Liver (tissue), 9 donors: Measurements from ENCODE around the gene SPTBN5. TPM values are rescaled to one million over a fixed set of nuclear protein-coding genes. Genes with fewer than 3 reads are reported as not detected.

ENCODE experiments used
- DNase-seq: peaks from one replicate; pipeline ENCODE4 v3.0.0-alpha.2; 2017; ENCODE audit warnings: low spot score
- H3K27ac ChIP-seq, 2 donors: one replicate each; pipeline ENCODE4 v1.7.0; 2013; ENCODE audit warnings: inconsistent platforms in 2 of 2, low read length in 2 of 2, control low read depth in 1 of 2, low read depth in 1 of 2, mild to moderate bottlenecking in 1 of 2
- H3K27me3 ChIP-seq, 4 donors: one replicate each; pipeline versions ENCODE4 v1.6.1 to v1.7.0; 2013; ENCODE audit warnings: low read length in 3 of 4, inconsistent platforms in 1 of 4, mild to moderate bottlenecking in 1 of 4, moderate library complexity in 1 of 4; ENCODE audit not compliant: control insufficient read depth in 4 of 4, insufficient read depth in 4 of 4
- H3K36me3 ChIP-seq, 4 donors: one replicate each; pipeline versions ENCODE4 v1.6.1 to v1.7.0; 2013; ENCODE audit warnings: low read length in 3 of 4, mild to moderate bottlenecking in 3 of 4, low read depth in 1 of 4, moderate library complexity in 1 of 4; ENCODE audit not compliant: control insufficient read depth in 4 of 4, insufficient read depth in 3 of 4
- H3K4me1 ChIP-seq, 4 donors: one replicate each; pipeline versions ENCODE4 v1.6.1 to v1.7.0; 2013; ENCODE audit warnings: low read length in 3 of 4, mild to moderate bottlenecking in 3 of 4, moderate library complexity in 1 of 4; ENCODE audit not compliant: control insufficient read depth in 4 of 4, insufficient read depth in 4 of 4
- H3K4me3 ChIP-seq, 3 donors: one replicate each; pipeline versions ENCODE4 v1.6.1 to v1.7.0; 2013; ENCODE audit warnings: low read length in 3 of 3, control low read depth in 1 of 3, low read depth in 1 of 3, mild to moderate bottlenecking in 1 of 3
- H3K9ac ChIP-seq, 2 donors: one replicate each; pipeline ENCODE4 v1.7.0; 2013; ENCODE audit warnings: low read length in 2 of 2, mild to moderate bottlenecking in 2 of 2, moderate library complexity in 2 of 2, control low read depth in 1 of 2, low read depth in 1 of 2
- H3K9me3 ChIP-seq, 4 donors: one replicate each; pipeline versions ENCODE4 v1.6.1 to v1.7.0; 2013; ENCODE audit warnings: low read length in 3 of 4; ENCODE audit not compliant: control insufficient read depth in 4 of 4
- ATF3 ChIP-seq: IDR thresholded peaks from 2 replicates; pipeline ENCODE4 v1.6.1; 2016; ENCODE audit warnings: antibody characterized with exemption
- CTCF ChIP-seq: fragments of 150-350 bp; IDR thresholded peaks from 2 replicates; pipeline ENCODE4 v1.5.1; 2017; ENCODE audit warnings: improper control_type of control experiment, low read depth, low read length; ENCODE audit not compliant: missing input control
- EGR1 ChIP-seq, 2 donors: IDR thresholded peaks; 2 replicates each; pipeline ENCODE4 v1.6.1; 2016 to 2018; ENCODE audit warnings: antibody characterized with exemption in 2 of 2, low read depth in 2 of 2
- FOXA1 ChIP-seq: IDR thresholded peaks from 2 replicates; pipeline ENCODE4 v1.6.1; 2016; ENCODE audit warnings: antibody characterized with exemption
- FOXA2 ChIP-seq: IDR thresholded peaks from 2 replicates; pipeline ENCODE4 v1.6.1; 2016; ENCODE audit warnings: antibody characterized with exemption
- HNF4A ChIP-seq, 2 donors: conservative IDR thresholded peaks; 2 replicates each; pipeline ENCODE4 v1.6.1; 2016; ENCODE audit warnings: antibody characterized with exemption in 2 of 2, mild to moderate bottlenecking in 2 of 2
- HNF4G ChIP-seq: IDR thresholded peaks from 2 replicates; pipeline ENCODE4 v1.6.1; 2016; ENCODE audit warnings: antibody characterized with exemption
- JUND ChIP-seq, 2 donors: IDR thresholded peaks; 2 replicates each; pipeline ENCODE4 v1.6.1; 2016; ENCODE audit warnings: antibody characterized with exemption in 2 of 2
- MAX ChIP-seq: IDR thresholded peaks from 2 replicates; pipeline ENCODE4 v1.6.1; 2016; ENCODE audit warnings: antibody characterized with exemption
- NR2F2 ChIP-seq: IDR thresholded peaks from 2 replicates; pipeline ENCODE4 v1.6.1; 2016; ENCODE audit warnings: antibody characterized with exemption
- RAD21 ChIP-seq, 2 donors: IDR thresholded peaks; 2 replicates each; pipeline ENCODE4 v1.6.1; 2016; ENCODE audit warnings: antibody characterized with exemption in 2 of 2, mild to moderate bottlenecking in 2 of 2
- REST ChIP-seq: IDR thresholded peaks from 2 replicates; pipeline ENCODE4 v1.6.1; 2016; ENCODE audit warnings: antibody characterized with exemption, mild to moderate bottlenecking
- RXRA ChIP-seq, 2 donors: IDR thresholded peaks; 2 replicates each; pipeline ENCODE4 v1.6.1; 2017 to 2018; ENCODE audit warnings: antibody characterized with exemption in 2 of 2, mild to moderate bottlenecking in 1 of 2
- SP1 ChIP-seq: IDR thresholded peaks from 2 replicates; pipeline ENCODE4 v1.6.1; 2018; ENCODE audit warnings: antibody characterized with exemption, mild to moderate bottlenecking
- TAF1 ChIP-seq: conservative IDR thresholded peaks from 2 replicates; pipeline ENCODE4 v1.6.1; 2016; ENCODE audit warnings: antibody characterized with exemption, mild to moderate bottlenecking
- YY1 ChIP-seq: IDR thresholded peaks from 2 replicates; pipeline ENCODE4 v1.6.1; 2016; ENCODE audit warnings: antibody characterized with exemption, mild to moderate bottlenecking
- WGBS: extraction: QIAGEN DNeasy Blood & Tissue Kit; methylation state at CpG from one replicate; pipeline ENCODE4 v1.1.7; 2013; 5-methylcytosine and 5-hydroxymethylcytosine counted together
- polyA plus RNA-seq, 2 donors: library from polyadenylated mRNA; stranded (reverse) in 1 of 2; unstranded in 1 of 2; fragments of 200-250 nt in 1 of 2; fragments of >200 nt in 1 of 2; fragmentation: Nextera tagmentation in 1 of 2; extraction: Ambion mirVana in 1 of 2; gene quantifications; one replicate each; pipeline versions ENCODE4 v1.2.1 to v1.2.3, GENCODE V29; 2013 to 2015
- total RNA-seq, 2 donors: library from RNA; depleted of rRNA; stranded (reverse); fragments of >200 nt; gene quantifications; one replicate each; pipeline ENCODE4 v1.2.3, GENCODE V29; 2014
- TF ChIP-seq, protein P1 (sequence below): IDR thresholded peaks from 2 replicates; pipeline ENCODE4 v1.6.1; 2016; ENCODE audit warnings: antibody characterized with exemption
- donor health status: healthy.
- donor health status: healthy.
- donor health status: healthy.
- donor health status: healthy.
- donor health status: healthy.

SPTBN5 gene
- total and polyA plus RNA-seq, 4 donors = 0.12 to 1.7 (median 0.17) TPM

GRCh38 chr15:41814534-41814933, 79.3 kb downstream of the SPTBN5 start:
- WGBS = 89% methylated on average over 5 of the region's 5 CpGs
- Histone ChIP-seq H3K4me1 (no peaks in the 10 kb centered on the region), H3K27me3 (no peaks in the 10 kb centered on the region), H3K27ac (no peak overlapping the region), H3K4me3 (no peak overlapping the region), H3K9ac (no peak overlapping the region), H3K36me3 (peaks cover 3 to 41% (median 12%) of the 10 kb centered on the region in 4 donors), H3K9me3 (no peaks in the 10 kb centered on the region)
- no peak for DNase-seq
- TF ChIP-seq JUND (IDR thresholded peaks at IDR 0.05) = no peak
- no peak for TF ChIP-seq RAD21 (IDR thresholded peaks at IDR 0.05)
- no peak for TF ChIP-seq NR2F2
- no peak for TF ChIP-seq MAX
- TF ChIP-seq EGR1 (IDR thresholded peaks at IDR 0.05; ENCODE audit: low read depth in 2 of 2) = no peak
- TF ChIP-seq SP1 = no peak
- TF ChIP-seq YY1 = no peak
- TF ChIP-seq TAF1 = no peak
- TF ChIP-seq, protein P1, sequence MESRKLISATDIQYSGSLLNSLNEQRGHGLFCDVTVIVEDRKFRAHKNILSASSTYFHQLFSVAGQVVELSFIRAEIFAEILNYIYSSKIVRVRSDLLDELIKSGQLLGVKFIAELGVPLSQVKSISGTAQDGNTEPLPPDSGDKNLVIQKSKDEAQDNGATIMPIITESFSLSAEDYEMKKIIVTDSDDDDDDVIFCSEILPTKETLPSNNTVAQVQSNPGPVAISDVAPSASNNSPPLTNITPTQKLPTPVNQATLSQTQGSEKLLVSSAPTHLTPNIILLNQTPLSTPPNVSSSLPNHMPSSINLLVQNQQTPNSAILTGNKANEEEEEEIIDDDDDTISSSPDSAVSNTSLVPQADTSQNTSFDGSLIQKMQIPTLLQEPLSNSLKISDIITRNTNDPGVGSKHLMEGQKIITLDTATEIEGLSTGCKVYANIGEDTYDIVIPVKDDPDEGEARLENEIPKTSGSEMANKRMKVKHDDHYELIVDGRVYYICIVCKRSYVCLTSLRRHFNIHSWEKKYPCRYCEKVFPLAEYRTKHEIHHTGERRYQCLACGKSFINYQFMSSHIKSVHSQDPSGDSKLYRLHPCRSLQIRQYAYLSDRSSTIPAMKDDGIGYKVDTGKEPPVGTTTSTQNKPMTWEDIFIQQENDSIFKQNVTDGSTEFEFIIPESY = no peak
- TF ChIP-seq ATF3 = no peak
- no peak for TF ChIP-seq FOXA1

DNA sequence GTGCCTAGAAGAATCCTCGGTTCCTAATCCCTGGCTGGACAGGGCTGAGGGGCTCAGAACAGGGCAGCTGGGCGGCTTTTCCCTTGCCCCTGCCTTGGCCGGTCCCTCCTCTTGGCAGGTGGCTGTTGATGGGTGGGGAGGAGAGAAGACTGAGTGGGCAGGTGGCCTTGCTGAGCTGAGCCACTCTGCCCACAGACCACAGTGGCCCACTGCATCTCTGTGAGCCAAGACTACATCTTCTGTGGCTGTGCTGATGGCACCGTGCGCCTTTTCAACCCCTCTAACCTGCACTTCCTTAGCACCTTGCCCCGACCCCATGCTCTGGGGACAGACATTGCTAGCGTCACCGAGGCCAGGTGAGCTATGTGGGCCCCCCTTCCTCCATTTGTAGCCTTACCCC, 80.4 kb downstream of the SPTBN5 start:
- Histone ChIP-seq H3K9me3 (no peaks in the 10 kb centered on the region), H3K36me3 (peaks cover 3 to 33% (median 9%) of the 10 kb centered on the region in 4 donors), H3K4me1 (no peaks in the 10 kb centered on the region), H3K27me3 (no peaks in the 10 kb centered on the region), H3K4me3 (no peak overlapping the region), H3K27ac (no peak overlapping the region), H3K9ac (no peak overlapping the region)
- TF ChIP-seq MAX (no peak), YY1 (no peak), RAD21 (IDR thresholded peaks at IDR 0.05) (no peak), JUND (IDR thresholded peaks at IDR 0.05) (no peak), ATF3 (no peak), RXRA (IDR thresholded peaks at IDR 0.05) (no peak), HNF4A (conservative IDR thresholded peaks at IDR 0.05) (no peak), TAF1 (no peak)
- DNase-seq = no peak
- WGBS = 96% methylated on average over 8 of the region's 8 CpGs

- H3K4me3 ChIP-seq = no peak overlapping the region
- no peaks in the 10 kb centered on the region for H3K4me1 ChIP-seq
- H3K36me3 ChIP-seq = peaks cover under 1 to 28% (median 6%) of the 10 kb centered on the region in 4 donors
- no peak overlapping the region for H3K9ac ChIP-seq
- H3K27me3 ChIP-seq = no peaks in the 10 kb centered on the region
- no peaks in the 10 kb centered on the region for H3K9me3 ChIP-seq
- TF ChIP-seq MAX (no peak), FOXA2 (no peak), FOXA1 (no peak), RXRA (IDR thresholded peaks at IDR 0.05) (no peak), REST (no peak), CTCF (no peak), TAF1 (no peak), HNF4G (no peak)
- DNase-seq = no peak
- no peak overlapping the region for H3K27ac ChIP-seq
- 94% methylated on average over 11 of the region's 11 CpGs for WGBS
These were observed 81.0 kb downstream of the SPTBN5 start for GRCh38 chr15:41812820-41813375.
